GM18520 (cell line): ENCODE measurements around the gene CDKAL1.

ENCODE experiments used
- ATAC-seq: cut with Tn5 transposase; IDR thresholded peaks from one replicate; pipeline ENCODE4 v1.9.1; 2021; ENCODE audit not compliant: unreplicated experiment

Gene CDKAL1

DNA sequence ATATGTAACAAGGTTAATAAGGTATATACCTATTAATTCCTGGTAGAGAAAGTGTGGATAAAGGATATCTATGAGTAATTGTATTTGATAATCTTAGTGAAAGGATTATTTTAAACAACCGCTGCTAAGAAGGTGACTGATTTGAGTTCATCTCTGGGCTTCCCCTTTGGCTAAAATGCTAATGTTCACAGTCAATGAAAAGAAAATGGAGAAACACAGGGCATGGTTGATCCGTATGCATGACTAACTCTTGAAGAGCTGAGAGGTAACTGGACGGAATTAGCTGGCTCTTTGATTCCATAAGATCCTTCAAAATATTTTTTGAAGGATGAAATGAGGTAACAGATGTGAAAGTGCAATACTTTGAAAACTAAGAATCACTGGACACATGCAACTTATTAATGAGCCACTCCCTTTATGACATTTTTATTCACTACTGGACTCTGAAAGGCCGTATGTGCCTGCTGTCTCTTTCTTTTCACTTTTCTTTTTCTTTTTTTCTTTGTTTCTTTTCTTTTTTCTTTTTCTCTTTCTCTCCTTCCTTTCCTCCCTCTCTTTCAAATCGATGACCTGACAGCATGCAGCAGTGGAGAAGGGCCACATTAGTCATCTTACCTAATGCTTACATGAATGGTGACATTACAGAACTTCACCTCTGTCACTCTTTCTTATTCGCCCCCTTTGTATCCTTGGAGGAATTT lies 464.6 kb downstream of the CDKAL1 start:
- ATAC-seq = no peak

DNA sequence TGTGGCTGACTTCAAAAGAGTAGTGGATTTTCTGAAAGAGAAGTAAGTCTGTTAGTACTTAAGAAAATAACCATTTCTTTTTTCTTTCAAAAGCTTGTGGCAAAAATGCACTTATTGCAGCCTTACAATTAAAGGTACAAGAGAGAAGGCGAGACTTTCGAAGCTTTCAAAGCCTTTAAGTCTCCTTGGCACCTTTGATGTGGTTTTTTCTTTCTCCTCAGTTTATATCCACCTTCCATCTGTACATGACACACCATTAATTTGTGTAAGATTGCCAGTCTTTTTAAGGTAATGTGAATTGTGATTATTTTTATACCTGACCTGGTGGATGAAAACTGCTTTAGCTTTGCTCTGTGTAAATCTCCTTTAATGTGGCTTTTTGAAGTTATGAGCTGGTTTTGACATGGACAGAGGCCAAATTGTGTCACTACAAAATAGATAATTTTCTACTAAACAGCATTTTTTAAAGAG lies 466.1 kb downstream of the CDKAL1 start:
- ATAC-seq = no peak

DNA sequence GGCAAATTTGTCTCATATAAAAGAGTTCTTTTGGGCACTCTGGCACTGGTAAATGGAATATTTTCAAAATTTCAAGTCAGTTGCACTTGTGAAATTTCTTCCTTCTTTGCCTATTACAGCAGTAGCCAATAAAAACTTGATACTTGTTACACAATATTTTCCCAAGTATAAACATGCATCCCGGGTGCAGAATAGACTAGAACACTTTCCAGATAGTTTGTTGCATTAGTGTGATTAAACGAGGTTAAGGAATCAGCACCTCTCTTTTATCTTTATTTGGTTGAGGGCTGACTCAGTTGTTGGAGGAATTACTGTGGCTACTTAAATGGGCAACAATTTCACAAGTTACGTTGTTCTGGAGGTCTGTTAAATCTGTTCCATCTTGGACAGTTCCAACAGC lies 467.5 kb downstream of the CDKAL1 start:
- no peak for ATAC-seq

DNA sequence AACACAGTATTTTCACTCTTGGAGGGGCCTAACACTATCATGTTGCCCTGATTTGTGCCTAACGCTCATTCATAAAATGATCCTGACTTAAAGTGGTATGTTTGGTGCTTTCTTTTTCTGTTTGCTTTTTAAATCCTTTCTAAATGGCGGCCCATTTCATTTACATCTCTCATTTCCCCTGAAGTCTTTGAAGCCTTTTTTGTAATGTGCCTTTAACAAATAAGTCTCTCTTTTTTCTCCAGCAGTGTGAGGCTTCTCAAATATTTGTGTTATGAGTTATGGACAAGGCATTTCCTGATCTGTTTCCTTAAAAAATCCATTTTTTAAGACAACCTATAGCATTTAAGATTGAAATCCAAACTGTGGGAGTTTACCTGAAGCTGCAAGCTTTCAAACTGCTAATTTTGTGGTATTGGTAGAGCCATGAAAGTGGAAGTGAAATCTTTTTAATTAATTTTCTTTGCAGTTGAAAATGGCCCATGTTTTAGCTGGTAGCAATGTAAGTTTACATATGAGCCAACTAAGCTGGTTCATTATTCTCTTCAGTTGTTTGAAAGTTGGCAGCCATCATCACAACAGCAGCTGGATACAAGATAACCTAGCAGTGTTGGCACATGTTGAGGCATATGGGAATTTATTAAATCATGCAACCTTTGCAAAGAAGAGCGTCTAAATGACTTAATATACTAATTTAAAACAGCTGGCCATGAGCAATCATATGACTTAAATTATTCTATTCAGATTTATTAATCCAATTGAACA lies 469.7 kb downstream of the CDKAL1 start:
- peak; percentile 81 for ATAC-seq

DNA sequence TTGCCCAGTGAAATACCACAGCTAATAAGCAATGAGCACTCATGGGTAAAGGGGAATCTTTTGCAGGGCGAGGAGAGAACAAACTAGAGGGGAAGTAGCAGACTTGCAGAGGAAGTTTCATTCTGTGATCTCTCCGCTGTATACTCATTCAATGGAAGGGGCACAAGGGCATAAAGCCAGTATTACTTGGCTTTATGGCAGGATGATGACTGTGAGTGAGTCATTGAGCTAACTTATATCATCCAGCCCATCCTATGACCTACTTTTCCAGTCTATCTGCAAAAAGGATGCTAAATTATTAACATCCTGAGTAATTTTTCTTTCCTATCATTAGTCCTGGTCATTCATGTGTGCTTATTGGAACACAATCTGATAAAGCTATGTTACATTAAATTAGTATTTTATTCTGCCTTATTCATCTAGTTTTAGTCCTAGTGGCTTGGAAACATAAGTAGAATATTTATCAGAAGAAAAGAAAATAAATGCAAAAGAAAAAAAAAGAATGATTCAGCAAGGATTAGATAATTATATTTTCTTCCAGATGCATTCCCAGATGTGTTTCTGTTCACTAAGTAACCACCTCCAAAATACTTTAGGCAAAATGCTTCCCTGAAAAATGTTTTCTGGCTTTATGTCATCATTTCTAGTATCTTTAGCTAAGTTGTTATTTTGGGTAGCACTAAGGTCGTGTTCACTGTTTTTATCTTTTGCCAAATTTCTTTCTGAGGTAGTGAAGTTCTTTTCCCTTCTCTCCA lies 471.7 kb downstream of the CDKAL1 start:
- ATAC-seq = peak; percentile 38

DNA sequence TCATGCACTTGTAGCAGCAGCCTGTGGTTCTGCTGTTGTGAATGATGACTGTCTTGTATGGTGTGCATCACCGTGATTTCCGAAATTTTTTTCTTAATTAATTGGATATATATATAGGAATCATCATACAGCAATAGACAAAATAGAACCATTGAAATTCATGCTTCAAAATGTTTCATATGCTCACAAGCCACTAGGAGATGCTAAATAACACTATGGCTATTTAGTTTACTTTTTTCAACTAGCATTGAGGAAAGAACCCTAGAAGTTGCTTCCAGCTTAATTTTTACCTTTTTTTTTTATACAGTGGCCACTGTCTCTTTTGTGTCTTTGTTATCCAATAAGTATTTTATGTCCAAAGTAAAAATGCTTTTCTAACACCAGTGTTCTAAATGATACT lies 485.4 kb downstream of the CDKAL1 start:
- ATAC-seq = no peak

DNA sequence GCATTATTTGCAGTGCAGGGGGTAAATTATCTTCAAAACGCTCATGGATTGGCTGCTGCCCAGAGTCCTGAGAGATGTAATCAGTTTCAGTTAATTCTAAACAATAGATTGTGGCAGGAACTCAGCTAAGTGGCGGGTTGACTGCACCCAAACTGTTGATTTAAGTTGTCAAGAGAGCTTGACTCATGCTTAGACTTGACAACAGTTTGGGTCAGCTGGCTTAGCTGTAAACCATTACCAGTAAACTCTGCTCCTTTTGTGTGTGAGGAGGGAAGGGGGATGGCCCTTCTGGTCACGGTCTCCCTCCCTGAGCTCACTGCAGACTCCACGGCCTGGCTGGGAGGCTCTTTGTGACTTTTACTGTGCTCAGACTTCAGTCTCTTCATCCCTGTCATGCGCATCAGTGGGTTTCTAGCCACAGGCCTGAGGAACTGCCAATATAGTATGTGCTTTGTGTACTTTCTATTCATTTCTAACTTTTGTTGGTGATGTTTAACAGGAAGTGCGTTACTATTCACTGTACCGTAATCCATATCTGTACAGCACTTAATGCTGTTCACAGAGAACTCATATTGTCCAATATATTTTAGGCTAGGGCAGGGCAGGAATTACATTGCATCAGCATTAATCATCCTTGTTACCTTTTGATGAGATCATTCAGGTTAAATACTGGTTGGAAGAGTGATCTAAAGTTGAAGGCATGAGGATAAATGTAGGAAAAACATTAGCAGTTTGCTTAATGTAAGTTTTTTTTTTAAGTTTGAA lies 488.3 kb downstream of the CDKAL1 start:
- peak; percentile 79 for ATAC-seq

DNA sequence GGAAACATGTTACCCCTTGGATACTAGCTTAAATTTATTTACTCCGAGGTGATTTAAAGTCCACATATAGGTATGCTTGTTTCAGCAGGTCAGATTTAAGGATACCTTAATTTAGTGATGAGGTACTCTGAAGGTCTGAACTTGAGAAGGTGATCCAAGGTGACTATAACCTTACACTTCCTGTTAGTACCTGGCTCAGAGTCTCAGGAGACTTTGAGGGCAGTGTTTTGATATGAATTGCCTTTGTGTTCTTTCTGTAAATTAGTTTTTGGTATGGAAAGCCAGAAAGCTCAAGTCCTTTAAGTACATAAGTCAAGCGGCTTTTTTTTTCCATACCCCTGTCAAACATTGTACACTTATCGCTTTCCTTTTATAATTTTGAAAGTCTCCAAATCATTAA lies 489.0 kb downstream of the CDKAL1 start:
- ATAC-seq = no peak

DNA sequence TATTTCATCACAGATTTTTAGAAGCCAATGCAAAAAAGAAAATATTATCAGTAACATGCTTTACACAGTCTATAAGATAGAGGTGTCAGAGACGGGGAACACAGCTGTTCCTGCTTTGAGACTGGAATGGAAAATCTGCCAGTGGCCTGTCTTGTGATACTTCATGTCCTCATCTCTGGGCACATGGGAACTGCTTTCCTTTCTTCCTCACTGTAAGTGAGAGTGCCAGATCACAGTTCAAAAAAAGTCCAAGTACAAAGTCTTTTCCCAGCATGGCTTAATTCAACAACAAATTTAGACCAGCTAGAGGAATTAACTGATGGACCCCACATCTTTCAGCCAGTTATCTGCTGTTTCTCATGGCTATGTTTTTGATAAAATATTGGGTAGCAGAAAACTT lies 490.4 kb downstream of the CDKAL1 start:
- ATAC-seq = no peak

DNA sequence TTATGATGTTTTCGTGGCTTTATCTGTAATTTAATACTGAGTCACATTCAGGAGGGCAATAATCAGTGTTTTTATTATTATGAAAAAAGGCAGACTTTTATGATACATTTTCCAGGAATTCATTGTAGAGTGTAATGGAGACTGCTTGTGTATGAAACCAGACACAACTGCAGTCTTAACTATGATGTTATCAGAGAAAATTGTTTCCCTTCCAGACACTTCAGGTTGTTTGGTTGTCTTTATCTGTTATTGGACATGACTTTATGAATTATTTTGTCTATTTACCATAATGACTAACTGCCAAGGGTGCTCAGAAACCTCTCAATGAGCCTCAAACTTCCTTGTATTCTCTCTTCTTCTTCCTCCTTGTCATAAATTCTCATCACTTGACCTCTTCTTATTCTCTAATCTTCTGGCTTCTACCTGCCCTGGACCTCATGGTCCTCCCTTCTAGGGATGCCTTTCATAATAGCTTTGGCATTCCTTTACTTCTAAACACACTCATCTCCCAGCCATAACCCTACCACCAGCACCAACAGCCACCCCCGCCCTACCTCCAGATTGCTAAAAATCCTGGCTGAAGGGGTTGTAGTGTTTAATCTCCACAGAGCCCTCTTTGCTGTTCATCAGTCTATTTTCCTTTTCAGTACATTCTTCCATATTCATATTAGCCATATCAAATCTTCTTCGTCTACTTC lies 492.5 kb downstream of the CDKAL1 start:
- ATAC-seq = no peak

DNA sequence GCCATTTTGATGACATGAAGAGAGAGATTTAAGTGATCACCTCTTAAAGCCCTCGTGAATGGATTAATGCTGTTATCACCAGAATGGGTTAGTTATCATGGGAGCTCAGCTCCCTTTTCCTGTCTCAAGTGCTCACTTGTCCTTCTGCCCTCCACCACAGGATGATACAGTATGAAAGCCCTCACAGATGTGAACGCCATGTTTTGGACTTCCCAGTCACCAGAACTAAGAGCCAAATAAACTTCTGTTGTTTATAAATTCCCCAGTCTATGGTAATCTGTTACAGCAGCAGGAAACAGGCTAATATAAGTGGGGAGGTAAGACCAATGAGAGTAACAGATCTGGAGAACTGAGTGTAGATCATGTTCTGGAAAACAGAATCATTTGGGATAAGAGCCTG lies 493.2 kb downstream of the CDKAL1 start:
- no peak for ATAC-seq

DNA sequence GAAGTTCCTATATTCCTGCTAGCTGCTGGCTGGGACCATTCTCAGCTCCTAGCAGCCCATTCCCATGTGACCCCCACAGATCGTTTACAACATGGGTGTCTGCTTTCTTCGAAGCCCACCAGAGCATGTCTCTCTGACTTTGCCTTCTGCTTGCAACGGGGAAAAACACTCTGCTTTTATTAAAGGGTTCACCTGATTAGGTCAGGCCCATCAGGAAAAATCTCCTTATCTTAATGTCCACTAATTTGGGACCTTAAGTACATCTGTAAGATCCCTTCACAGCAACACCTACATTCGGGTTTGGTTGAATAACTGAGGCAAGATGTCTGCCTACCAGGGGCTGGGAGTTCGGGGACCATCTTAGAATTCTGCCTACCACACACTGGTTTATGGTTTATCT lies 496.9 kb downstream of the CDKAL1 start:
- no peak for ATAC-seq

DNA sequence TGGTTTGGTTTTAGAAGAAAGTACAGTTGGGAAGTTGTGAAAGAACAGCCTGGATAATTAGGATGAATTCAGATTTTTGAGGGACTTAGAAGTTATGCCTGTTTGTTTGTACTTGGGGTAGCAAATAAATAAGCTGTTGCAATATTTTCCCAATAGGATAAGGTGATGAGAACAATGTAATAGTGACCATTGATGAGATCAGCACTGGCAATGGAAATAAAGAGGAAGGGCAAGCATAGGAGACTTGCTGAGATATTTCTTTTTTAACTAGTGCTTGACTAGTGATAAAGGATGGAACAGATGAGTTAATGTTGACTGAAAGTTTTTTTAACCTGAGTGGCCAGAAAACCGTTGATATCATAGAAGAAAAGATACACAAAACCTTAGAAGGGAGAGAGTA lies 498.8 kb downstream of the CDKAL1 start:
- no peak for ATAC-seq

DNA sequence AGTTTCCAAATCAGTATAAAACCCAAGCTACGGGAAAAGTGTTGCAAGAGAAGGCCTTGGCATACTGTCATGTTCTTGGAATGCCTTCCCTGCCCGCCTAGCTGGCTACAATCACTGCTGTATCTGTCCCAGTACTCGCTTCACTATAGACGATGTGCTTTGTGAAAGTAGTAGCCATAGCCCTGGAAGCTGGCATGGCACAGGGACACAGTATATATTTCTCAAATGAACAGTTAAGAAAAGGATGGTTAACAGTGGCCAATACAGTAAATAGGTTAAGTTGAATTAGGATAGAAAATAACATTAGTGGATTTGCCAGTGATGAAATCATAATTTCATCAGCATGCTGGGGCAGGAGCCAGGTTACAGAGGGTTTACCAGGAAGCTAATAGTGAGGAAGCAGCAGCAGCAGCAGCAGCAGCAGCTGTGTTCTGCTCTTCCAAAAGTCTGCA lies 499.3 kb downstream of the CDKAL1 start:
- no peak for ATAC-seq

DNA sequence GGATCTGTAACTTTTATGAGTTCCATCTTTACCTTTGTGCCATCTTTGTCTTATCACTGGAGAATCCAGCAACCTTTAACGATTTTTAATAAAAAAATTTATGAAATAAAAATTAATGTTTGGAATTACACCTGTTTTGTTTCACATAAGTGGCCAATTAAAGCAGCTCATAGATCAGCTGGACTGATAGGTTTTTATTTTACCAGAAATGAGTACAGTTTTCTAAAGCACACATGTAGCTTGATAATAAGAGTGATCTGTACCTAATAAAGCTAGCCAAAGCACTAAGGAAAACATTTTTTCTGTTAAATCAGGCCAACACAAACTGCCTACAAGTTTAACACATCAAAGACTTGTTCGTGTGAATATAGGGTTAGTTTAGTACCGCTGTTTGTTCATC lies 500.1 kb downstream of the CDKAL1 start:
- no peak for ATAC-seq

DNA sequence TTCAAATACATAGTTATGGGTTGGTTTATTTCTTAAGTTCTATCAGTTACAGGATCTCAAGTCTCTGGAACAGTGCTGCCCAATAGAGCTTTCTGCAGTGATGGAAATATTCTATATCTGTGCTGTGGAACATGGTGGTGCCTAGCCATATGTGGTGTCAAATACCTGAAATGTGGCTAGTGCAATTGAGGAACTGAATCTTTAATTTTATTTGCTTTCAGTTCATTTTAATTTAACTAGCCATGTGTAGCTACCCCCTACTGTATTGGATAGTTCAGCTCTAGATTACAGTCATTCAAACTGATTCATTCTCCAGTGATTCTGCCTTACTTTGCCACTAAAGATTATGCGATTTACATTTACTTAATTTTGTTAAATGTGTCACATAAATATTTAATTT lies 503.2 kb downstream of the CDKAL1 start:
- peak; percentile 55 for ATAC-seq

DNA sequence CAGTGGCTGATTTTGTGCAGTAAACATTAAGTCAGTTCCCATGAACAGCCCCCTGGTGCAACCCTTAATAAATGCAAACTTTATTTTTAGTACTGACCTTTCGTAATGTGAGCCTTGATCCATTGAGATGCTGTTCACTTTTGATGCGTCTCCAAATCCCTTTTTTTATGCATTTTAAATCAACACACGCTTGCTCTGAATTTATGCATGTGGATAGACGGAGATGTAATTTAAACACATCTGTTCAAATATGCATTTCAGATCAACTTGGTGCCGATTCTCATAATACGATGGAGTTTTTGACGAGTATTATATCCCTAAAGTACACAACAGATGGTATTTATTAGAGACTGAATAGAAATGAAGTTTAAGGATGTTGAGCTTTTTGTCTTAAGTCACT lies 505.7 kb downstream of the CDKAL1 start:
- ATAC-seq = no peak

DNA sequence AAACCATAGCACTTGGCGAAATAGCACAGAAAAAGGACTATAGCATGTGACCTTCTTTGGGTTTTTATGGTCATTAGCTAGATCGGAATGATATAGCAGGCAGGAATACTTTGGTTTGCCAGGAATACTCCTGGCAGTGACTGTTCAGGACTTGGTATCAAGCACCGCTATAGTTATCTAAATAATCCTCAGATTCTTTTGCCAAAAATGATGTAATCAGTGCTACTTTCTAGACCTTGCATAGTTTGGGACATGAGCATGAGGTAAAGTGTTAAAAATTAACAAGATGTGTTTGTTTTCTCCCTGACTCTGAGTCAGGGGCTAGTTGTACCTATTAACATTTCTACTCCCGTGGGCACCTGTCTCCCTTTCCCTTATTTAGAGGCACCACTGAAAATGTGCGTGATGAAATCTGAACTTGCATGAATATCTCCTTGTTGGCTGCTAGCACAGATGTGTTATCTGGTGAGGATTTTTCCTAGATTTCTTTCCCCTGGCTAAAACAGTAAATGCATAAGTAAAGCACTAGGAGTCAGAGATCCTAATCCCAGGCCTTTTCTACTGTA lies 511.0 kb downstream of the CDKAL1 start:
- no peak for ATAC-seq

DNA sequence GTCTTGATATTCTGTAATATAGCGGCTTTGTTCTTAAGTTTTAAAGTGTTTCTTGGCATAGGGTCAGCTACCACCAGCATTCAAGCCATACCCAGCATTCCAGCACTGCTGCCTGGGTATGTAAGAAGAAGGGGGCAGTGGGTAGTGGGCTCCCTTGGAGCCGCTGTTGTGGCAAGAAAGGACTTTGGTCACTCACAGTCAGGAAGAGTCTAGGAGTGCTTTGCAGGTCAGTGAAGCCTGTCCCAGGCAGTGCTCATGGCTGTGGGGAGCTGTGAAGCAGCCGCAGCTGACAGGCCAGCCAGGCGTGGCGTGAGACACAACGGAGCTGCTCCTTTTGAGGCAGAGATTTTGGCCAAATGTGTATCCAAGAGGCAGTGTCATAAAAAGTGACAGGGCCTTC lies 512.0 kb downstream of the CDKAL1 start:
- no peak for ATAC-seq

DNA sequence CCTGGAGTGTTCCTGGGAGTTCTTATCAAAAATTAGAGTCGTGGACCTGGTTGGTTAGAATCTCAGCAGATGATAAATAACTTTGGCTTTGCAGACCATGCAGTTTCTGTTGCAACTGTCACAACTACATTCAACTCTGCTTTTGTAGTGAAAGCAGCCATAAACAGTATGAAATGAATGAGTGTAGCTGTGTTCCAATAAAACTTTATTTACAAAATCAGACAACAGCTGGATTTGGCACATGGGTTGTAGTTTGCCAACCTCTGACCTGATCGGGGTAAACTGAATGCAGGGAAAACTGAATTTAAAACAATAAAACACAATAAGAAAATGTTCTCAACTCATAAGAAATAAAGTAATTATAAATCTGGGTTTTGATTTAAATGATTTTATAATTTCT lies 513.8 kb downstream of the CDKAL1 start:
- no peak for ATAC-seq
